Measurements from ENCODE around the gene ADARB2.

ADARB2 gene

DNA sequence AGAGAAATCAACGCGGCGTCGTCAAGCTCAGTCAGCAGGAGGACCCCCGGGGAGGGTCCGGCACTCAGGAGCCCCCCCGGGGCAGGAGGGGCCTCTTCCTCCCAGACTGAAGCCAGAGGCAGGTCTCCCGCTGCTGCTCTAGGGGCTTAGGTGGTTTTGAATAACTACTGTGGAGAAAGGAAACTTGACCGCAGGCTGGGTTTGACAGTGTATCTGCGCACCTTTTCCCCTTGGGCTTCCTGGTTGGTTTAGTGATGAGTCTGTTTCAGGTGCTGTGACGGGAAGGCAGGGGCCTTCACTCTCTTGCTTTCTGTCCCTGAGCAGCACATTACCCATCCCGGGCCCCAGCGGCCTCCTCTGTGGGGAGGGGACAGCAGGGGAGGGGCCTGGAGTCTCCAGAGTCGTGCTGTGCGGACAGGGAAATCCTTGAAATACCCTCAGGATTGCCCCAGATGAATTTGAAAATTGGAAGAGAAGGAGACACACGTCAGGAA lies 262.2 kb downstream of the ADARB2 start:
- Histone ChIP-seq H3K9me3 (ENCODE audit: control insufficient read depth, insufficient read depth, low read depth, low read length) (no peaks in the 10 kb centered on the region), H3K36me3 (ENCODE audit: control insufficient read depth in 2 of 2, insufficient read depth in 1 of 2, low read length in 2 of 2) (no peaks in the 10 kb centered on the region), H3K27ac (ENCODE audit: extremely low read depth, low read depth, low read length) (no peak overlapping the region), H3K4me3 (ENCODE audit: low read depth, low read length) (no peak overlapping the region), H3K4me1 (ENCODE audit: control insufficient read depth, insufficient read depth, low read length) (no peaks in the 10 kb centered on the region)
- ChIA-PET POLR2A (no interaction called here), CTCF (no interaction called here)
- TF ChIP-seq ZNF169 (tag by site-specific recombination; IDR thresholded peaks at IDR 0.05) (no peak), ZNF350 (tag by site-specific recombination; IDR thresholded peaks at IDR 0.05) (no peak), ZIC2 (tag by site-specific recombination; IDR thresholded peaks at IDR 0.05) (peak; percentile 1; the same call in 1 of the 2 replicates), GLIS2 (tag by site-specific recombination; IDR thresholded peaks at IDR 0.05) (no peak)
- TF ChIP-seq, protein P1, sequence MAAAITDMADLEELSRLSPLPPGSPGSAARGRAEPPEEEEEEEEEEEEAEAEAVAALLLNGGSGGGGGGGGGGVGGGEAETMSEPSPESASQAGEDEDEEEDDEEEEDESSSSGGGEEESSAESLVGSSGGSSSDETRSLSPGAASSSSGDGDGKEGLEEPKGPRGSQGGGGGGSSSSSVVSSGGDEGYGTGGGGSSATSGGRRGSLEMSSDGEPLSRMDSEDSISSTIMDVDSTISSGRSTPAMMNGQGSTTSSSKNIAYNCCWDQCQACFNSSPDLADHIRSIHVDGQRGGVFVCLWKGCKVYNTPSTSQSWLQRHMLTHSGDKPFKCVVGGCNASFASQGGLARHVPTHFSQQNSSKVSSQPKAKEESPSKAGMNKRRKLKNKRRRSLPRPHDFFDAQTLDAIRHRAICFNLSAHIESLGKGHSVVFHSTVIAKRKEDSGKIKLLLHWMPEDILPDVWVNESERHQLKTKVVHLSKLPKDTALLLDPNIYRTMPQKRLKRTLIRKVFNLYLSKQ (tag by site-specific recombination; IDR thresholded peaks at IDR 0.05; ENCODE audit: borderline replicate concordance) = no peak
- TF ChIP-seq, protein P2, sequence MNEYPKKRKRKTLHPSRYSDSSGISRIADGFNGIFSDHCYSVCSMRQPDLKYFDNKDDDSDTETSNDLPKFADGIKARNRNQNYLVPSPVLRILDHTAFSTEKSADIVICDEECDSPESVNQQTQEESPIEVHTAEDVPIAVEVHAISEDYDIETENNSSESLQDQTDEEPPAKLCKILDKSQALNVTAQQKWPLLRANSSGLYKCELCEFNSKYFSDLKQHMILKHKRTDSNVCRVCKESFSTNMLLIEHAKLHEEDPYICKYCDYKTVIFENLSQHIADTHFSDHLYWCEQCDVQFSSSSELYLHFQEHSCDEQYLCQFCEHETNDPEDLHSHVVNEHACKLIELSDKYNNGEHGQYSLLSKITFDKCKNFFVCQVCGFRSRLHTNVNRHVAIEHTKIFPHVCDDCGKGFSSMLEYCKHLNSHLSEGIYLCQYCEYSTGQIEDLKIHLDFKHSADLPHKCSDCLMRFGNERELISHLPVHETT (tag by site-specific recombination; IDR thresholded peaks at IDR 0.05) = no peak

GRCh38 chr10:1474376-1475097 lies 262.8 kb downstream of the ADARB2 start:
- TF ChIP-seq ZIC2 (tag by site-specific recombination; IDR thresholded peaks at IDR 0.05) (0 out of 2 replicates have a peak, but pooled peaks have one; percentile 27), ZNF133 (tag by site-specific recombination; IDR thresholded peaks at IDR 0.05) (no peak)
- no peaks in the 10 kb centered on the region for H3K9me3 ChIP-seq (ENCODE audit: control insufficient read depth, insufficient read depth, low read depth, low read length)
- H3K4me1 ChIP-seq (ENCODE audit: control insufficient read depth, insufficient read depth, low read length) = no peaks in the 10 kb centered on the region
- H3K4me3 ChIP-seq (ENCODE audit: low read depth, low read length) = no peak overlapping the region
- H3K27ac ChIP-seq (ENCODE audit: extremely low read depth, low read depth, low read length) = no peak overlapping the region
- POLR2A ChIA-PET = no interaction called here
- H3K36me3 ChIP-seq (ENCODE audit: control insufficient read depth in 2 of 2, insufficient read depth in 1 of 2, low read length in 2 of 2) = no peaks in the 10 kb centered on the region
- CTCF ChIA-PET = no interaction called here

GRCh38 chr10:1473874-1474273 lies 263.5 kb downstream of the ADARB2 start:
- H3K36me3 ChIP-seq (ENCODE audit: control insufficient read depth in 2 of 2, insufficient read depth in 1 of 2, low read length in 2 of 2) = no peaks in the 10 kb centered on the region
- H3K9me3 ChIP-seq (ENCODE audit: control insufficient read depth, insufficient read depth, low read depth, low read length) = no peaks in the 10 kb centered on the region
- TF ChIP-seq ZNF777 (tag by site-specific recombination; IDR thresholded peaks at IDR 0.05; ENCODE audit: borderline replicate concordance) (no peak), ZNF629 (tag by site-specific recombination; IDR thresholded peaks at IDR 0.05) (no peak), ZBTB6 (tag by site-specific recombination; IDR thresholded peaks at IDR 0.05) (no peak), ZNF530 (tag by site-specific recombination; IDR thresholded peaks at IDR 0.05; ENCODE audit: low read depth) (no peak), ZNF133 (tag by site-specific recombination; IDR thresholded peaks at IDR 0.05) (no peak), ZNF174 (tag by site-specific recombination; IDR thresholded peaks at IDR 0.05) (no peak), HIC1 (tag by site-specific recombination; IDR thresholded peaks at IDR 0.05) (no peak), ZNF707 (tag by site-specific recombination; IDR thresholded peaks at IDR 0.05) (no peak), ZNF670 (tag by site-specific recombination; IDR thresholded peaks at IDR 0.05; ENCODE audit: low read depth) (no peak)
- CTCF ChIA-PET = no interaction called here
- no peak overlapping the region for H3K27ac ChIP-seq (ENCODE audit: extremely low read depth, low read depth, low read length)
- H3K4me3 ChIP-seq (ENCODE audit: low read depth, low read length) = no peak overlapping the region
- no peaks in the 10 kb centered on the region for H3K4me1 ChIP-seq (ENCODE audit: control insufficient read depth, insufficient read depth, low read length)
- POLR2A ChIA-PET = no interaction called here
